Skin epidermis (tissue), 12 donors: ENCODE data around the gene PATJ.
A peak's percentile ranks its signal among the peaks of the same experiment; 100 is the strongest.
"Not testable (repeated sequence)": the region's sequence is repeated elsewhere in the genome, so short reads cannot be mapped to it uniquely, and the experiment has no call there.

Experiments
- H3K27ac ChIP-seq, 21 experiments: fragments of 200-600 bp; sonication (generic) in 11 of 21; one replicate each; pipeline ENCODE4 v1.5.0; 2020; ENCODE audit warnings: mild to moderate bottlenecking in 3 of 21, inconsistent platforms in 2 of 21, moderate library complexity in 2 of 21
- H3K4me3 ChIP-seq, 7 experiments: fragments of 200-600 bp; sonication (generic) in 2 of 7; one replicate each; pipeline ENCODE4 v1.5.0; 2020; ENCODE audit warnings: inconsistent platforms in 2 of 7, mild to moderate bottlenecking in 2 of 7, moderate library complexity in 1 of 7

The PATJ gene

GRCh38 chr1:62180054-62180453 lies 437.8 kb downstream of the PATJ start:
- not testable (repeated sequence) for H3K4me3 ChIP-seq, H3K27ac ChIP-seq

DNA sequence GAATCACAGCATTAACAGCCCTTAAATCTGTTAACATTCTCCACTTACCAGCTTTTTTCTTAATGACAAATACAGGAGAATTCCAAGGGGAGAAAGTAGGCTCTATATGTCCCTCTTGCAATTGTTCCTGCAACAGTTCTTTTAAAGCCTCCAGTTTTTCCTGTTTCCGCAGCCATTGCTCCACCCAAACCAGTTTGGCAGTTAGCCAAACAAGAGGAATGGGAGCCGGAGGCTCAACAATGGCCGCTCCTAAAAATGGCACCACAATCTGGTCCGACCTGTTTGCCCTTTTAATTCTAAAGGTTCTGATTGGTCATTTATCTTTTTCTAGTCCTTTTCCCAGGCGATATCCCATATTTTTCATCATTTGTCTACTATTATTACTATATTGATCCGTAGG lies 438.4 kb downstream of the PATJ start:
- Histone ChIP-seq H3K27ac (no peak overlapping the region), H3K4me3 (no peak overlapping the region)

DNA sequence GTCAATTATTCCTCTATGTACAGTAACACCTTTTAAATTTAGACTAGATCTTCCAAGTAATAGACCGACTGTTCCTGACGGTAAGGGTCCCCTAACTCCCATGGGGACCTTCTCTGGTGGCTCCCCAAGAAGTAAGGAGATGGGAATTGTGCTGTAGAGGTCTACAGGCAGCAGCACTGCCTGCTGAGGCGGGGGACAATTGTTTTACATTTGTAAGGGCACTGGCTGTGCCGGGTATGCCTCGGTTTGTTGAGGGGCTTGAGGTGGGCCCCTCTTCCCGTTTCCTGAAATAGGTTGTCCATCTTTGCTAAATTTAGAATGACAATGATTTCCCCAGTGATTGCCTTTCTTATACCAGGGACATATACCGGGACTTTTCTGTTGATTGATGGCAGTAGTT lies 439.3 kb downstream of the PATJ start:
- Histone ChIP-seq H3K27ac (no peak overlapping the region), H3K4me3 (no peak overlapping the region)

- H3K4me3 ChIP-seq: not testable (repeated sequence)
These were observed 439.9 kb downstream of the PATJ start for GRCh38 chr1:62182157-62182556.

DNA sequence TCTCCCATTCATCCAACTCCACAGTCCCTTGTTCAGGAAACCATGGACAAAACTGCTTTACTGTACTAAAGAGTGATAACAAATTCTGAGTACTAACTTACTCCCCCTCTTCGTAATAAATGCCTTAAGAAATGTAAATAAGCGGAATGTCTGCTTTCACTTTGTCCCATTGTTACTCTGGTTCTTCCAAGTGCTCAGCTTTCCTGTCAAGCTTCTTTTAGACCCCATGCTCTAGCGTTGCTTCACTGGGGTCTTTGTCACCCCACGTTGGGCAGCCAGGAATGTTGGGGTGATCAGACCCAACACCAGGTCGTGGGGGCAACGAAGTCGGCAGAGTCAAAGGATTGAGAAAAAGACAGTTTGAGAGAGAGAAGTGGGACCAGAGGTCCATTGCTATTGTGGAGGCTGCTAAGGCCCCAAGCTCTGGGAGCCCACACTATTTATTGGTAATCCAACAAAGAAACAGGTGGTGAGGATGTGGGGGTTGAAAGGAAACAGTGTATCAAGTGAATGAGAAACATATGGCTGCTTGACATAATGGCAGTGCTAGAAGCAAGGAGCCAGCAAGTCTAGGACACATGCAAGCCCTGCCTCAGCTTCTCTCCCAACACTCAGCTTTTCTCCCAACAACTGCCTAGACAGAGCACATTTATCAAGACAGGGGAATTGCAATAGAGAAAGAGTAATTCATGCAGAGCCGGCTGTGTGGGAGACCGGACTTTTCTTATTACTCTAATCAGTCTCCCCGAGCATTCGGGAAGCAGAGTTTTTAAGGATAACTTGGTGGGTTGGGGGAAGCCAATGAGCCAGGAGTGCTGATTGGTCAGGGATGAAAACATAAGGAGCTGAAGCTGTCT lies 441.1 kb downstream of the PATJ start:
- H3K27ac ChIP-seq, H3K4me3 ChIP-seq: not testable (repeated sequence)

More at GRCh38 chr1:62182157-62182556, 439.9 kb downstream of the PATJ start:
- H3K27ac ChIP-seq: not testable (repeated sequence)

DNA sequence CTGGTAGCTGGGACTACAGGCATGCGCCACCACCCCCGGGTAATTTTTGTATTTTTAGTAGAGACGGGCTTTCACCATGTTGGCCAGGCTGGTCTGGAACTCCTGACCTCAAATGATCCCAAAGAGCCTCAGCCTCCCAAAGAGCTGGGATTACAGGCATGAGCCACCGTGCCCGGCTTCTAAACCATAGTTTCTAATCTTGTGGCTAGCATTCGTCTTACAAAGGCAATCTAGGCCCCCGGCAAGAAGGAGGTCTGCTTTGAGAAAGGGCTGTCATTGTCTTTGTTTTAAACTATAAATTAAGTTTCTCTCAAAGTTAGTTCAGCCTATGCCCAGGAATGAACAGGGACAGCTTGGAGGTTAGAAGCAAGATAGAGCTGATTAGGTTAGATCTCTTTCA lies 442.1 kb downstream of the PATJ start:
- no peak overlapping the region for H3K27ac ChIP-seq
- no peak overlapping the region for H3K4me3 ChIP-seq

- not testable (repeated sequence) for H3K4me3 ChIP-seq, H3K27ac ChIP-seq
These were observed 443.0 kb downstream of the PATJ start for GRCh38 chr1:62185233-62185632.

DNA sequence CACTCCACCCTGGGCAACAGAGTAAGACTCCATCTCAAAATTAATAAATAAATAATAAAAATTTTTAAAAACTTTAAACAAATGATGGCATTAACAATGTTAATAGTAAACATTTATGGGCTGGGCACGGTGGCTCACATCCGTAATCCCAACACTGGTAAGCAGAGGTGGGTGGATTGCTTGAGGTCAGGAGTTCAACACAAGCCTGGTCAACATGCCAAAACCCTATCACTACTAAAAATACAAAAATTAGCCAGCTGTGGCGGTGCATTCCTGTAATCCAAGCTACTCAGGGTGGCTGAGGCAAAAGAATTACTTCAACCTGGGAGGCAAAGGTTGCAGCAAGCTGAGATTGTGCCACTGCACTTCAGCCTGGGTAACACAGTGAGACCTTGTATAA lies 443.4 kb downstream of the PATJ start:
- Histone ChIP-seq H3K4me3 (no peak overlapping the region), H3K27ac (no peak overlapping the region)

DNA sequence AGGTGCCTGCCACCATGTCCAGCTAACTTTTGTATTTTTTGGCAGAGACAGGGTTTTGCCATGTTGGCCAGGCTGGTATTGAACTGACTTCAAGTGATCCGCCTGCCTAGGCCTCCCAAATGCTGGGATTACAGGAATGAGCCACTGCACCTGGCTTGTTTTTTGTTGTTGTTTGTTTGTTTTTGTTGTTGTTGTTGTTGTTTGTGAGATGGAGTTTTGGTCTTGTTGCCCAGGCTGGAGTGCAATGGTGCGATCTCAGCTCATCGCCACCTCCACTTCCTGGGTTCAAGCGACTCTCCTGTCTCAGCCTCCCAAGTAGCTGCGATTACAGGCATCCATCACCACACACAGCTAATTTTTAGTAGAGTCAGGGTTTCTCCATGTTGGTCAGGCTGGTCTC lies 445.3 kb downstream of the PATJ start:
- H3K27ac ChIP-seq: no peak overlapping the region

DNA sequence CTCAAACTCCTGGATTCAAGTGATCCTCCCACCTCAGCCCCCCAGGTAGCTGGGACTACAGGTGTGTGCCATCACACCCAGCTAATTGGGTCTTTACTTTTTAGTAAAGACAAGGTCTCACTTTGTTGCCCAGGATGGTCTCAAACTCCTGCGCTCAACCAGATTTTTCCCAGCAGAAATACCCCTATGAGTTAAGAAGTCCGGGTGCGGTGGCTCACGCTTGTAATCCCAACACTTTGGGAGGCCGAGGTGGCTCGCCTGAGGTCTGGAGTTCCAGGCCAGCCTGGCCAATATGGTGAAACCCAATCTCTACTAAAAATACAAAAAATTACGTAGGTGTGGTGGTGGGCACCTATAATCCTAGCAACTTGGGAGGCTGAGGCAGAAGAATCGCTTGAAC lies 445.8 kb downstream of the PATJ start:
- no peak overlapping the region for H3K4me3 ChIP-seq

More for the DNA sequence above, 445.3 kb downstream of the PATJ start:
- no peak overlapping the region for H3K4me3 ChIP-seq

GRCh38 chr1:62194651-62195544 lies 452.6 kb downstream of the PATJ start, which contains the start of gene L1TD1:
L1TD1 (plus strand) TSS chr1:62194849; CDS start chr1:62206629, 11,780 bp downstream.
- H3K27ac ChIP-seq: no peak within 1 kb of the TSS
- H3K4me3 ChIP-seq: peak within 1 kb of the TSS in 3 of 7 experiments; percentile 6 to 13 (median 9)

More for the DNA sequence above, 445.8 kb downstream of the PATJ start:
- H3K27ac ChIP-seq: no peak overlapping the region

DNA sequence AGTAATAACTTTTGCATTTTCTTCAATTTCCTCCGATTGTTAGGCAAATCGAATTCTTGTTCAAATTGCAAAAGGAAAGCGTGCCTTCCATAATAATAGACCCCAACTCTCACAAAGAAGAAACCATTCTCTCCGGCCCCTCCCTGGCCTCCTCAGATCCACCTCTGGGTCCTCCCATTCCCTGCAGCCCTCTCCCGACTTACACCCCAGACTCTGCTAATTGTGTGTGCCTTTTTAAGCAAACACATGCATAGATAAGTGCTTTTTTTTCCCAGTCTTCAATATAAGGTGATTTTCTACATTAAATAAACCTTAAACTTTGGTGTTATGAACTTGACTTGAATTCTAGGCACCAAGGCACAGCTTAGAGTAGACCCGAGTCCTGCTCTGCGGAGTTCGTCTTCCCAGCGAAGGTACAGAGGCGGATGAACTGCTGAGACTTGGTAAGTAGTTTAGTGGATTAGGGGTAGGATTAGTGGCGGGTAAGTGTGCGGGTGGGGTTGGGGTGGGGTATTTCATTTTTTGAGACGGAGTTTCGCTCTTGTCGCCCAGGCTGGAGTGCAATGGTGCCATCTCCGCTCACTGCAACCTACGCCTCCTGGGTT lies 453.9 kb downstream of the PATJ start:
- Histone ChIP-seq H3K4me3 (no peak overlapping the region), H3K27ac (no peak overlapping the region)

GRCh38 chr1:62198069-62198780 lies 455.9 kb downstream of the PATJ start:
- H3K27ac ChIP-seq: no peak overlapping the region
- no peak overlapping the region for H3K4me3 ChIP-seq

GRCh38 chr1:62198781-62199125 lies 456.5 kb downstream of the PATJ start:
- Histone ChIP-seq H3K27ac (no peak overlapping the region), H3K4me3 (no peak overlapping the region)

GRCh38 chr1:62207187-62207586 lies 464.9 kb downstream of the PATJ start:
- Histone ChIP-seq H3K4me3 (no peak overlapping the region), H3K27ac (no peak overlapping the region)

DNA sequence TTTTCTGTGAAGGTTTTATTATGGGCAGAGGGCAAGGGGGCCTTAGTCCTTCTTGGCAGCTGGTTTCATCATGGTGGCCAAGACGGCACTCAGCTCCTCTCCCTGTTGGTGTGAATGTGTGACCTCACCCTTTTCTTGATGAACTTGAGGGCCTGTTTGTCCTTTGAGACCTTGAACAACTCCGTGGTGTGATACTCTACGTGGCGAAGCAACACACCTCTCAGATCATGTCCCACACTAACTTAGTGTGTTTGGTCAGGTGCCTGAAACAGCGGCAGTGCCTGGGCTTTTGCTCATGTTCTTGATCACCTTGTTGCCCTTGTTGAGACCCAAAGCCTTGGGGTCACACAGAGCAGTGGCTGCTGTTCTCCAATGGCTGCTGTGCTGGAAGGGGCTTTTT lies 465.8 kb downstream of the PATJ start:
- no peak overlapping the region for H3K4me3 ChIP-seq

GRCh38 chr1:62208970-62209369 lies 466.7 kb downstream of the PATJ start:
- no peak overlapping the region for H3K4me3 ChIP-seq
- H3K27ac ChIP-seq: no peak overlapping the region

More for the DNA sequence above, 465.8 kb downstream of the PATJ start:
- no peak overlapping the region for H3K27ac ChIP-seq

GRCh38 chr1:62209931-62210595 lies 467.8 kb downstream of the PATJ start:
- Histone ChIP-seq H3K27ac (no peak overlapping the region), H3K4me3 (no peak overlapping the region)

- Histone ChIP-seq H3K4me3 (no peak overlapping the region), H3K27ac (no peak overlapping the region)
These were observed 468.7 kb downstream of the PATJ start for GRCh38 chr1:62210960-62211359.
